ENCODE results near the gene MYL6B.

DNA sequence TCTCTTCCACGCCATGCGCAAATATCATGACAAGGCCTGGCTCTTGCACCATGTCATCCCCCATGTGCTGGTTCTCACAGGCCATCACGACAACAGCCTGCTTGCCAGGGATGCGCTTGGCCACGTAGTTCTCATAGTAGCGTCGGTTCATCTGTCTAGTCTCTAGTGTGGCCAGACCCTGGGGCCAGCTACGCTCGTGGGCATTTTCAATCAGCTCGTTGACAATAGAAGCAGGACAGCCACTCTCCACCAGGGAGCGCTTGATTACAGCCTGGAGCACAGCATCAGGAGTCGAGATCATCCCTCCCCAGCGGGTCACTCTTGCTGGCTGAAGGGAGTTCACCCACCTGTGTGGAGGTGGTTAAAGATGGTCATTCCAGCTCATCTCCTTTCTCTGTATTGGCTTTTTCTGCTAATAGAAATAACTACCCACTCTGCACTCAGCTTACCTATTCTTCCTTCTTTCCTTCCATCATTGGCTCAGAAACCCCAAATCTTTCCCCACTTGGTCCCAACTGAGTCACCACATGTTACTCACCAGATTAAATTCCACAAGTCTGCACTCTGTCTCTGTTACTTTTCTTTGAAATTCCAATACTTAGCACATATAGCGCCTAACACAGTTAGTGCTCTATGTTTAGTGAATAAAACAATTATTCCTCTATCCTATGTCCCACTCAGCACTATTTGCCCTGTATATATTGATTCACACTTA is 54.2 kb downstream of the MYL6B start:
- peak in 5 of 6 experiments; percentile 39 to 66 (median 54) for TF ChIP-seq CTCF (IDR thresholded peaks at IDR 0.05)
- TF ChIP-seq POLR2A (IDR thresholded peaks at IDR 0.05), result no peak
